Natural killer cell (primary cell): ENCODE measurements around the gene ATG4A. TPM values are rescaled to one million over a fixed set of nuclear protein-coding genes. Genes with fewer than 3 reads are reported as not detected.

Source experiments
- ATAC-seq, 3 donors: fragments of 150-1000 bp in 2 of 3; fragments of 200-7000 bp in 1 of 3; cut with Tn5 transposase; 1 replicate in 1 of 3; 2 replicates in 2 of 3; pipeline ENCODE4 v1.10.0; 2021; ENCODE audit warnings: mild to moderate bottlenecking in 2 of 3, moderate library complexity in 2 of 3
- DNase-seq, 2 donors: peaks; one replicate each; pipeline versions ENCODE4 v3.0.0 to v3.0.0-alpha.2; 2013 to 2021; ENCODE audit warnings: mixed read lengths in 1 of 2
- H3K27ac ChIP-seq: one replicate; pipeline ENCODE4 v1.5.1; 2013; ENCODE audit warnings: mild to moderate bottlenecking, low read length
- H3K27me3 ChIP-seq: one replicate; pipeline ENCODE4 v1.6.1; 2013; ENCODE audit warnings: low read length; ENCODE audit not compliant: control insufficient read depth, insufficient read depth
- H3K36me3 ChIP-seq: one replicate; pipeline ENCODE4 v1.6.1; 2013; ENCODE audit warnings: low read length; ENCODE audit not compliant: control insufficient read depth, insufficient read depth
- H3K4me1 ChIP-seq: one replicate; pipeline ENCODE4 v1.6.1; 2013; ENCODE audit warnings: low read length; ENCODE audit not compliant: control insufficient read depth, insufficient read depth
- H3K4me3 ChIP-seq: one replicate; pipeline ENCODE4 v1.5.1; 2013; ENCODE audit warnings: low read length
- H3K9me3 ChIP-seq: one replicate; pipeline ENCODE4 v1.6.1; 2013; ENCODE audit warnings: low read length; ENCODE audit not compliant: control insufficient read depth, insufficient read depth
- H3K27ac Mint-ChIP-seq, 2 donors: one replicate each; pipeline ENCODE4 v1.8.0; 2022; ENCODE audit warnings: mild to moderate bottlenecking in 2 of 2, mixed read lengths in 2 of 2, moderate library complexity in 1 of 2
- H3K27me3 Mint-ChIP-seq, 2 donors: one replicate each; pipeline ENCODE4 v1.8.0; 2022; ENCODE audit warnings: low read depth in 2 of 2, mixed read lengths in 2 of 2
- H3K36me3 Mint-ChIP-seq: one replicate; pipeline ENCODE4 v1.8.0; 2022; ENCODE audit warnings: mixed read lengths
- H3K4me1 Mint-ChIP-seq, 2 donors: one replicate each; pipeline ENCODE4 v1.8.0; 2022; ENCODE audit warnings: mixed read lengths in 2 of 2
- H3K4me3 Mint-ChIP-seq: one replicate; pipeline ENCODE4 v1.8.0; 2022; ENCODE audit warnings: mild to moderate bottlenecking, moderate library complexity, mixed read lengths
- H3K9me3 Mint-ChIP-seq, 2 donors: one replicate each; pipeline ENCODE4 v1.8.0; 2022; ENCODE audit warnings: mixed read lengths in 2 of 2
- WGBS: methylation state at CpG from one replicate; pipeline ENCODE4 v1.1.7; 2013; ENCODE audit warnings: missing lambda C conversion rate; ENCODE audit not compliant: insufficient coverage; 5-methylcytosine and 5-hydroxymethylcytosine counted together
- intact Hi-C: fragments of 100-400 bp; cut with micrococcal nuclease; formaldehyde crosslinking; loops from one replicate; pipeline ENCODE4 v1.14.2; 2022
- total RNA-seq, 4 donors: library from RNA; stranded (reverse); fragments of 120-200 nt in 1 of 4; gene quantifications; one replicate each; pipeline versions ENCODE4 v1.2.3 to v1.2.4, GENCODE V29; 2013 to 2022
- TF ChIP-seq, protein P1 (sequence below): fragments of 200-600 bp; IDR thresholded peaks from one replicate; pipeline ENCODE4 v1.8.0; 2022; ENCODE audit warnings: antibody characterized with exemption

Gene ATG4A
- total RNA-seq, 3 donors from 2014 or later (not counting 1 experiment from before 2014, with no cell fraction given), result 10.7 to 13.5 (median 11.6) TPM

DNA sequence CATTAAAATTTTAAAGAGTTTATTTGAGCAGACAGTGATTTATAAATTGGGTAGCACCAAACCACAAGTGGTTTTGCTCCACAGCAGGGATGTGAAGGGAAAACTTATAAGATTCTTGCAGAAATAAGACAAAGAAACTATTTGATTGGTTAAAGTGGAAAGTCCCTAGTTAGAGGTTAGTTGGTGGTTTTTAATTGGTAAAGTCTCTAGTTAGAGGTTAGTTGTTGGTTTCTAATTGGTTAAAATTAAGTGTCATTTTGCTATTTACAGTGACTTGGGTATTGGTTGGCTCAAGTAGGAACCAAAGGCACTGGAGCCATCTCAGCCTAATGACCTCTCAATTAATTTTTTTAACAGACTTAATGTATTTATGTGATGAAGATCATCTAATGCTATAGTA, 23.0 kb downstream of the ATG4A start:
- intact Hi-C loops, result no loop called here
- Histone ChIP-seq H3K4me1 (no peaks in the 10 kb centered on the region), H3K36me3 (no peaks in the 10 kb centered on the region), H3K4me3 (no peak overlapping the region), H3K9me3 (no peaks in the 10 kb centered on the region), H3K27ac (no peak overlapping the region), H3K27me3 (no peaks in the 10 kb centered on the region)
- TF ChIP-seq, protein P1, sequence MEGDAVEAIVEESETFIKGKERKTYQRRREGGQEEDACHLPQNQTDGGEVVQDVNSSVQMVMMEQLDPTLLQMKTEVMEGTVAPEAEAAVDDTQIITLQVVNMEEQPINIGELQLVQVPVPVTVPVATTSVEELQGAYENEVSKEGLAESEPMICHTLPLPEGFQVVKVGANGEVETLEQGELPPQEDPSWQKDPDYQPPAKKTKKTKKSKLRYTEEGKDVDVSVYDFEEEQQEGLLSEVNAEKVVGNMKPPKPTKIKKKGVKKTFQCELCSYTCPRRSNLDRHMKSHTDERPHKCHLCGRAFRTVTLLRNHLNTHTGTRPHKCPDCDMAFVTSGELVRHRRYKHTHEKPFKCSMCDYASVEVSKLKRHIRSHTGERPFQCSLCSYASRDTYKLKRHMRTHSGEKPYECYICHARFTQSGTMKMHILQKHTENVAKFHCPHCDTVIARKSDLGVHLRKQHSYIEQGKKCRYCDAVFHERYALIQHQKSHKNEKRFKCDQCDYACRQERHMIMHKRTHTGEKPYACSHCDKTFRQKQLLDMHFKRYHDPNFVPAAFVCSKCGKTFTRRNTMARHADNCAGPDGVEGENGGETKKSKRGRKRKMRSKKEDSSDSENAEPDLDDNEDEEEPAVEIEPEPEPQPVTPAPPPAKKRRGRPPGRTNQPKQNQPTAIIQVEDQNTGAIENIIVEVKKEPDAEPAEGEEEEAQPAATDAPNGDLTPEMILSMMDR, result no peak
- Mint-ChIP-seq H3K4me3 (no peak overlapping the region), H3K27ac (no peak overlapping the region), H3K27me3 (no peaks in the 10 kb centered on the region), H3K4me1 (peaks cover 0 to 6% of the 10 kb centered on the region in 2 donors), H3K36me3 (no peaks in the 10 kb centered on the region), H3K9me3 (no peaks in the 10 kb centered on the region)
- DNase-seq (no peak), ATAC-seq (no peak)

DNA sequence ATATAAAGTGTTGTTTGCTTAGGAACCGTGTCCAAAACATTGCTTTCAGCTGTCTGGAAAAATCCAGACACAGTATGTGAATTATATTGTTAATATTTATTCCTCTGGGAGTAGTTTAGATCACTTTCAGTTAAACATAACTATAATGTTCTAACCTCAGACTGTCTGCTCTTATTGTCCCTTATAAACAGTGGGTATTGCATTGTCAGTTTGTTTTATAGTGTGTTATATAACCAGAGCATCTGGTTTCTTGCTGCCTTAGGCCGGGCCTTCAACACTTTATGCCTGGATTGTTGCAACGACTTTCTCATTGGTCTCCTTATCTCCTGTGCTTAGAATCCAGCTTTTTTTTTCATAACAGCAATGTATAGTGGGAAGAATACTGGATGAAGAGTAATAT, 26.4 kb downstream of the ATG4A start:
- no peaks in the 10 kb centered on the region for H3K27me3 ChIP-seq
- no peak overlapping the region for H3K4me3 Mint-ChIP-seq
- DNase-seq (no peak), ATAC-seq (no peak)
- intact Hi-C loops, result no loop called here
- H3K4me1 ChIP-seq, result no peaks in the 10 kb centered on the region
- no peaks in the 10 kb centered on the region for H3K36me3 ChIP-seq
- TF ChIP-seq, protein P1, result no peak
- H3K27ac Mint-ChIP-seq, result no peak overlapping the region
- H3K27ac ChIP-seq, result no peak overlapping the region
- H3K36me3 Mint-ChIP-seq, result no peaks in the 10 kb centered on the region
- H3K9me3 ChIP-seq, result no peaks in the 10 kb centered on the region
- no peaks in the 10 kb centered on the region for H3K27me3 Mint-ChIP-seq
- no peaks in the 10 kb centered on the region for H3K9me3 Mint-ChIP-seq
- WGBS, result 83% methylated on average over 1 of the region's 3 CpGs
- H3K4me3 ChIP-seq, result no peak overlapping the region
- peaks cover 0 to 16% of the 10 kb centered on the region in 2 donors for H3K4me1 Mint-ChIP-seq

DNA sequence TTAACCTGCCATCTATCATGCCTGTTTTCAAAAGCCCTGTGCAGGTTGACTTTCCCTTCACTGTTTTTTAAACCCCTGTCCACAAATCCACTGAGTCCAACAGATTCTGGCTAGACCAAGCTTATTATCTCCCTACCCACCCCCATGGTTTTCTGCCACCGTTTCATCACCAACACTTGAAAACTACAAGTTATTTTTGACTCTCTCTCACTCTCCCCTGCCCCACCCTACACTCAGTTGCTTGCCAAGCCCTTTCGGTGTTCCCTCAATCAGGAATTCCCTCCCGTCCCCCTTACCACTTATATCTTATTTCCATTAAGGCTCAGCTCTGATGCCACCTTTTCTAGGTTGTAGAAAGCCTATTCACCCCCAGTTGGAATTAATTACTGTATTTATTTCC, 29.7 kb downstream of the ATG4A start:
- DNase-seq (no peak), ATAC-seq (no peak)
- no peaks in the 10 kb centered on the region for H3K9me3 ChIP-seq
- Mint-ChIP-seq H3K27ac (no peak overlapping the region), H3K9me3 (no peaks in the 10 kb centered on the region), H3K27me3 (no peaks in the 10 kb centered on the region), H3K36me3 (no peaks in the 10 kb centered on the region), H3K4me1 (peaks cover 0 to 16% of the 10 kb centered on the region in 2 donors), H3K4me3 (no peak overlapping the region)
- no peak overlapping the region for H3K27ac ChIP-seq
- intact Hi-C loops, result no loop called here
- H3K27me3 ChIP-seq, result no peaks in the 10 kb centered on the region
- 85% methylated on average over 3 of the region's 3 CpGs for WGBS
- no peaks in the 10 kb centered on the region for H3K4me1 ChIP-seq
- no peak overlapping the region for H3K4me3 ChIP-seq
- TF ChIP-seq, protein P1, result no peak
- no peaks in the 10 kb centered on the region for H3K36me3 ChIP-seq

DNA sequence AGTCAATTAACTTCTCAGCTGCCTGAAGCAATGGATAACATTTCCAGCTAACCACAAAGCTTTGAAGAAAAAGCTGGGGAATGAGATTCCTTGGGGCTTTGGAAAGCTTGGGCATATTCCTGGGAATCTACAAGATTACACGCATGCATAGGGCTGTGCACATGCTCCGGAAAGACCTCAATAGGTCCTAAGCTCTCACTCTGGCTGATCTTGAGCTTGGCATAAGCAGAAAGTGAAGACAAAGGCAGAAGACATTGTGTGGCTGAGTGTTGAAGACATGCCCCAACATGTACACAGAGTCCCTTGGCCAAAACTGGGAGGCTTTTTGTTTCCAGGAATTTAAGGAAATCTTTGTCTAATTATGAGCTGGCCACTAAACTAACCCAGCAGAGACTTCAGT, 31.2 kb downstream of the ATG4A start:
- no peaks in the 10 kb centered on the region for H3K9me3 Mint-ChIP-seq
- intact Hi-C loops, result no loop called here
- no peak overlapping the region for H3K27ac Mint-ChIP-seq
- Histone ChIP-seq H3K4me3 (no peak overlapping the region), H3K27me3 (no peaks in the 10 kb centered on the region), H3K27ac (no peak overlapping the region), H3K4me1 (no peaks in the 10 kb centered on the region), H3K36me3 (peaks cover 8% of the 10 kb centered on the region), H3K9me3 (no peaks in the 10 kb centered on the region)
- H3K36me3 Mint-ChIP-seq, result no peaks in the 10 kb centered on the region
- DNase-seq (no peak), ATAC-seq (no peak)
- no peaks in the 10 kb centered on the region for H3K27me3 Mint-ChIP-seq
- TF ChIP-seq, protein P1, result no peak
- H3K4me1 Mint-ChIP-seq, result peaks cover 0 to 10% of the 10 kb centered on the region in 2 donors
- no peak overlapping the region for H3K4me3 Mint-ChIP-seq
- 100% methylated on average over 2 of the region's 2 CpGs for WGBS
